ENCODE results near the gene AGPAT3. TPM values are rescaled to one million over a fixed set of nuclear protein-coding genes. Genes with fewer than 3 reads are reported as not detected.

AGPAT3 gene
- total RNA-seq, 1 donor from 2014 or later, result 57.7 TPM

GRCh38 chr21:43848771-43849170, 16.3 kb upstream of the AGPAT3 start:
- POLR2A ChIA-PET, result no interaction called here
- Mint-ChIP-seq H3K27me3 (peaks cover 2% of the 10 kb centered on the region), H3K36me3 (ENCODE audit: low read depth) (no peaks in the 10 kb centered on the region), H3K4me1 (no peaks in the 10 kb centered on the region), H3K27ac (no peak overlapping the region), H3K4me3 (no peak overlapping the region), H3K9me3 (peaks cover 5% of the 10 kb centered on the region)
- intact Hi-C loops (cut with micrococcal nuclease), result no loop called here
- DNase-seq (no peak), ATAC-seq (ENCODE audit: low read depth) (no peak)
- no peak for TF ChIP-seq CTCF (IDR thresholded peaks at IDR 0.05)
- CTCF ChIA-PET, result no interaction called here

GRCh38 chr21:43849532-43850299, 15.3 kb upstream of the AGPAT3 start:
- H3K27ac Mint-ChIP-seq, result no peak overlapping the region
- H3K27me3 Mint-ChIP-seq, result peaks cover 2% of the 10 kb centered on the region
- ATAC-seq (ENCODE audit: low read depth) (no peak), DNase-seq (no peak)
- no peak overlapping the region for H3K4me3 Mint-ChIP-seq
- no peak for TF ChIP-seq CTCF (IDR thresholded peaks at IDR 0.05)
- H3K36me3 Mint-ChIP-seq (ENCODE audit: low read depth), result no peaks in the 10 kb centered on the region
- POLR2A ChIA-PET, result no interaction called here
- peaks cover 5% of the 10 kb centered on the region for H3K9me3 Mint-ChIP-seq
- peaks cover 2% of the 10 kb centered on the region for H3K4me1 Mint-ChIP-seq
- intact Hi-C loops (cut with micrococcal nuclease), result no loop called here
- CTCF ChIA-PET, result no interaction called here

- ATAC-seq (ENCODE audit: low read depth) (no peak), DNase-seq (no peak)
- POLR2A ChIA-PET, result no interaction called here
- intact Hi-C loops (cut with micrococcal nuclease), result no loop called here
- Mint-ChIP-seq H3K4me3 (no peak overlapping the region), H3K4me1 (peaks cover 11% of the 10 kb centered on the region), H3K9me3 (peaks cover 5% of the 10 kb centered on the region), H3K27me3 (peaks cover 2% of the 10 kb centered on the region), H3K36me3 (ENCODE audit: low read depth) (no peaks in the 10 kb centered on the region), H3K27ac (no peak overlapping the region)
- TF ChIP-seq CTCF (IDR thresholded peaks at IDR 0.05), result no peak
- CTCF ChIA-PET, result no interaction called here
These were observed 14.2 kb upstream of the AGPAT3 start for GRCh38 chr21:43850728-43851295.

GRCh38 chr21:43851593-43851992, 13.4 kb upstream of the AGPAT3 start:
- Mint-ChIP-seq H3K36me3 (ENCODE audit: low read depth) (no peaks in the 10 kb centered on the region), H3K27ac (no peak overlapping the region), H3K9me3 (peaks cover 5% of the 10 kb centered on the region), H3K4me1 (peaks cover 14% of the 10 kb centered on the region), H3K4me3 (no peak overlapping the region), H3K27me3 (peaks cover 2% of the 10 kb centered on the region)
- no peak for DNase-seq
- ChIA-PET POLR2A (no interaction called here), CTCF (no interaction called here)
- ATAC-seq (ENCODE audit: low read depth), result no peak
- intact Hi-C loops (cut with micrococcal nuclease), result no loop called here
- TF ChIP-seq CTCF (IDR thresholded peaks at IDR 0.05), result no peak

- TF ChIP-seq CTCF (IDR thresholded peaks at IDR 0.05), result no peak
- Mint-ChIP-seq H3K4me1 (peaks cover 14% of the 10 kb centered on the region), H3K27ac (no peak overlapping the region), H3K27me3 (peaks cover 2% of the 10 kb centered on the region), H3K9me3 (peaks cover 5% of the 10 kb centered on the region), H3K36me3 (ENCODE audit: low read depth) (no peaks in the 10 kb centered on the region), H3K4me3 (no peak overlapping the region)
- no peak for ATAC-seq (ENCODE audit: low read depth)
- ChIA-PET POLR2A (interaction anchor here (1.4 kb wide), 1 partner anchor 9 kb away, joined by 5 read pairs; no protein-coding TSS in a partner anchor), CTCF (no interaction called here)
- intact Hi-C loops (cut with micrococcal nuclease), result no loop called here
- no peak for DNase-seq
These were observed 10.9 kb upstream of the AGPAT3 start for GRCh38 chr21:43853851-43854772.

All from activated B cell treated with CpG ODN at 0.5 μM for 24 hours (primary cell).